Kidney (tissue), 22 donors: ENCODE results near the gene AADACL2. TPM values are rescaled to one million over a fixed set of nuclear protein-coding genes. Genes with fewer than 3 reads are reported as not detected.

Source experiments
- DNase-seq, 5 donors: peaks; one replicate each; pipeline ENCODE4 v3.0.0-alpha.2; 2013 to 2020
- FAIRE-seq: peaks from 2 replicates; lab custom pipeline; 2012; peaks lifted over from hg19 to GRCh38; lab: Jason Lieb, UNC
- H3K27ac ChIP-seq, 2 donors: one replicate each; pipeline ENCODE4 v1.7.0; 2013; ENCODE audit warnings: low read depth in 2 of 2, low read length in 2 of 2, inconsistent platforms in 1 of 2
- H3K27me3 ChIP-seq: one replicate; pipeline ENCODE4 v1.7.1; 2013; ENCODE audit warnings: low read length, inconsistent platforms; ENCODE audit not compliant: control insufficient read depth, insufficient read depth
- H3K36me3 ChIP-seq, 3 donors: one replicate each; pipeline versions ENCODE4 v1.7.0 to v1.7.1; 2013; ENCODE audit warnings: low read length in 3 of 3, control low read depth in 1 of 3, inconsistent platforms in 1 of 3; ENCODE audit not compliant: insufficient read depth in 3 of 3, control insufficient read depth in 2 of 3
- H3K4me1 ChIP-seq, 3 donors: one replicate each; pipeline versions ENCODE4 v1.7.0 to v1.7.1; 2013; ENCODE audit warnings: low read length in 3 of 3, inconsistent platforms in 1 of 3, low read depth in 1 of 3; ENCODE audit not compliant: control insufficient read depth in 2 of 3, insufficient read depth in 2 of 3
- H3K4me3 ChIP-seq, 3 donors: one replicate each; pipeline versions ENCODE4 v1.7.0 to v1.8.1; 2013; ENCODE audit warnings: low read length in 3 of 3, control low read depth in 1 of 3, inconsistent platforms in 1 of 3
- H3K9ac ChIP-seq, 3 donors: one replicate each; pipeline versions ENCODE4 v1.7.0 to v1.7.1; 2013; ENCODE audit warnings: low read length in 3 of 3, control low read depth in 1 of 3, inconsistent platforms in 1 of 3
- H3K9me3 ChIP-seq, 3 donors: one replicate each; pipeline versions ENCODE4 v1.7.0 to v1.7.1; 2013; ENCODE audit warnings: low read length in 3 of 3, control low read depth in 1 of 3, inconsistent platforms in 1 of 3; ENCODE audit not compliant: control insufficient read depth in 2 of 3, insufficient read depth in 1 of 3
- CTCF ChIP-seq: IDR thresholded peaks from 3 replicates; pipeline ENCODE4 v1.5.1; 2012; ENCODE audit warnings: mild to moderate bottlenecking, moderate library complexity, borderline replicate concordance; ENCODE audit not compliant: insufficient read depth; ENCODE audit errors: extremely low read depth
- intact Hi-C: fragments of 100-400 bp; cut with DNase I; formaldehyde crosslinking; loops from one replicate; pipeline ENCODE4 v1.11.1; 2022
- long read RNA-seq, 10 donors: library from polyadenylated mRNA in 1 of 10; unstranded in 1 of 10; transcript quantifications; one replicate each; pipeline ENCODE4 v2.0.0 and lab custom pipeline, GENCODE V29; 2021 to 2026
- polyA plus RNA-seq: library from polyadenylated mRNA; stranded (reverse); fragments of 350-450 nt; fragmentation: Illumina TruSeq; extraction: RNeasy Lipid Tissue Mini Kit (QIAGEN cat#74804); gene quantifications from one replicate; pipeline ENCODE4 v1.2.3, GENCODE V29; 2014; ENCODE audit warnings: low read depth, low replicate concordance; ENCODE audit not compliant: insufficient read depth
- total RNA-seq: library from RNA; stranded (reverse); fragmentation: NEBNext Ultra II Directional; extraction: Animal tissue kit (Norgen Biotek cat#: 25700); gene quantifications from one replicate; pipeline ENCODE4 v1.2.1, GENCODE V29; 2021
- donor health status: control.
- donor health status: control.
- donor health status: control.
- donor health status: control.
- donor health status: control.
- donor health status: DM: yes; HTN: yes; CAD: no.
- donor health status: Normal renal cell carcinoma (clear cell type).

Gene AADACL2
- total RNA-seq (not detected), polyA plus RNA-seq (not detected)
- long read RNA-seq, donor 1 = 0 reads
- long read RNA-seq, donor 2 = 0 reads
- long read RNA-seq, donor 3 = 0 reads
- long read RNA-seq, donor 4 = 0 reads
- long read RNA-seq, donor 5 = 0 reads
- long read RNA-seq, donor 6 = 0 reads
- long read RNA-seq, donor 7 = 0 reads
- long read RNA-seq, donor 8 = 0 reads
- long read RNA-seq, donor 9 = 0 reads
- long read RNA-seq, donor 10 = 0 reads

- TF ChIP-seq CTCF = no peak
- no peak within 1 kb of the TSS for H3K27ac ChIP-seq
- H3K9ac ChIP-seq = no peak within 1 kb of the TSS
- no peak for DNase-seq
- H3K9me3 ChIP-seq = no peaks in the 10 kb centered on the region
- no peaks in the 10 kb centered on the region for H3K27me3 ChIP-seq
- H3K4me1 ChIP-seq = no peaks in the 10 kb centered on the region
- intact Hi-C loops = no loop called here
- FAIRE-seq = no peak
- no peak within 1 kb of the TSS for H3K4me3 ChIP-seq
- no peaks in the 10 kb centered on the region for H3K36me3 ChIP-seq
Observed at GRCh38 chr3:151733613-151734012, at the start of gene AADACL2. Gene AADACL2 (plus strand): TSS chr3:151733927. CDS start chr3:151734036, 109 bp downstream.

- Histone ChIP-seq H3K9me3 (no peaks in the 10 kb centered on the region), H3K27ac (no peak overlapping the region), H3K36me3 (no peaks in the 10 kb centered on the region), H3K4me3 (no peak overlapping the region), H3K4me1 (no peaks in the 10 kb centered on the region), H3K27me3 (no peaks in the 10 kb centered on the region), H3K9ac (no peak overlapping the region)
- intact Hi-C loops = no loop called here
- DNase-seq (no peak), FAIRE-seq (no peak)
- TF ChIP-seq CTCF = no peak
Observed at GRCh38 chr3:151684094-151684493, 49.6 kb upstream of the AADACL2 start.

- intact Hi-C loops = no loop called here
- TF ChIP-seq CTCF = no peak
- no peak for FAIRE-seq
- H3K4me3 ChIP-seq = no peak overlapping the region
- H3K9ac ChIP-seq = no peak overlapping the region
- no peaks in the 10 kb centered on the region for H3K4me1 ChIP-seq
- H3K9me3 ChIP-seq = no peaks in the 10 kb centered on the region
- no peak overlapping the region for H3K27ac ChIP-seq
- no peaks in the 10 kb centered on the region for H3K27me3 ChIP-seq
- DNase-seq = peak in 2 of 5 donors; percentile 12 to 25
- H3K36me3 ChIP-seq = no peaks in the 10 kb centered on the region
Observed at GRCh38 chr3:151686257-151686656, 47.5 kb upstream of the AADACL2 start.
